ENCODE measurements around the gene SPON1. TPM values are rescaled to one million over a fixed set of nuclear protein-coding genes. Genes with fewer than 3 reads are reported as not detected.

SPON1 gene
- total and polyA plus RNA-seq, 2 of the 8 experiments (the other 6 are each of a cell fraction or from before 2014, with no cell fraction given), result 1.5 to 5.4 TPM

GRCh38 chr11:14015711-14016110 is 53.2 kb downstream of the SPON1 start:
- no peaks in the 10 kb centered on the region for H3K79me1 ChIP-seq (ENCODE audit: low read depth, low read length)
- no peak overlapping the region for H3K4me3 ChIP-seq (ENCODE audit: extremely low read depth in 1 of 4, insufficient read depth in 2 of 4, low read depth in 3 of 4, low read length in 4 of 4)
- CTCF ChIA-PET (ENCODE audit: partially characterized antibody), result no interaction called here
- no peak overlapping the region for H4K5ac ChIP-seq (ENCODE audit: insufficient read length, low read depth, low read length)
- DNase-seq (ENCODE audit: low read depth in 1 of 2, low spot score in 2 of 2) (no peak), FAIRE-seq (no peak)
- peak; percentile 79 for TF ChIP-seq JUND (IDR thresholded peaks at IDR 0.05; ENCODE audit: low read length)
- TF ChIP-seq, protein P1, sequence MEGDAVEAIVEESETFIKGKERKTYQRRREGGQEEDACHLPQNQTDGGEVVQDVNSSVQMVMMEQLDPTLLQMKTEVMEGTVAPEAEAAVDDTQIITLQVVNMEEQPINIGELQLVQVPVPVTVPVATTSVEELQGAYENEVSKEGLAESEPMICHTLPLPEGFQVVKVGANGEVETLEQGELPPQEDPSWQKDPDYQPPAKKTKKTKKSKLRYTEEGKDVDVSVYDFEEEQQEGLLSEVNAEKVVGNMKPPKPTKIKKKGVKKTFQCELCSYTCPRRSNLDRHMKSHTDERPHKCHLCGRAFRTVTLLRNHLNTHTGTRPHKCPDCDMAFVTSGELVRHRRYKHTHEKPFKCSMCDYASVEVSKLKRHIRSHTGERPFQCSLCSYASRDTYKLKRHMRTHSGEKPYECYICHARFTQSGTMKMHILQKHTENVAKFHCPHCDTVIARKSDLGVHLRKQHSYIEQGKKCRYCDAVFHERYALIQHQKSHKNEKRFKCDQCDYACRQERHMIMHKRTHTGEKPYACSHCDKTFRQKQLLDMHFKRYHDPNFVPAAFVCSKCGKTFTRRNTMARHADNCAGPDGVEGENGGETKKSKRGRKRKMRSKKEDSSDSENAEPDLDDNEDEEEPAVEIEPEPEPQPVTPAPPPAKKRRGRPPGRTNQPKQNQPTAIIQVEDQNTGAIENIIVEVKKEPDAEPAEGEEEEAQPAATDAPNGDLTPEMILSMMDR (IDR thresholded peaks at IDR 0.05; ENCODE audit: control extremely low read depth in 1 of 3, insufficient read depth in 1 of 3, low read depth in 1 of 3, low read length in 3 of 3), result no peak
- no peak overlapping the region for H4K8ac ChIP-seq (ENCODE audit: extremely low read depth, insufficient read depth, low read length)
- H3K27me3 ChIP-seq (replicated peaks in 1 of 4; ENCODE audit: control insufficient read depth in 3 of 4, extremely low read depth in 1 of 4, insufficient read depth in 3 of 4, low read length in 3 of 4), result no peaks in the 10 kb centered on the region
- H2AFZ ChIP-seq (ENCODE audit: low read length), result no peak overlapping the region
- 63% methylated on average over 4 of the region's 4 CpGs; no CpG with 5 or more reads in 1 of the 2 experiments for WGBS, 2 experiments (ENCODE audit: extremely low coverage in 1 of 2, insufficient coverage in 1 of 2, insufficient read length in 1 of 2, insufficient replicate concordance in 2 of 2, low coverage in 1 of 2, low lambda C conversion rate in 2 of 2, missing lambda C conversion rate in 1 of 2)
- H3K27ac ChIP-seq (ENCODE audit: low read depth, low read length), result no peak overlapping the region
- no peak overlapping the region for H2AK5ac ChIP-seq (ENCODE audit: low read depth, low read length)
- no peak overlapping the region for H2BK120ac ChIP-seq (replicated peaks; ENCODE audit: low read depth, low read length)
- no peak overlapping the region for H3K4ac ChIP-seq (replicated peaks; ENCODE audit: insufficient read length, low read depth, low read length)
- no peaks in the 10 kb centered on the region for H3K79me2 ChIP-seq (ENCODE audit: control insufficient read depth in 1 of 2, insufficient read depth in 2 of 2, low read length in 2 of 2)
- no peak overlapping the region for H3K4me2 ChIP-seq (ENCODE audit: insufficient read depth in 1 of 2, low read depth in 2 of 2, low read length in 2 of 2)
- H4K20me1 ChIP-seq (replicated peaks in 1 of 2; ENCODE audit: control insufficient read depth in 1 of 2, insufficient read depth in 2 of 2, low read length in 2 of 2), result no peaks in the 10 kb centered on the region
- H3K56ac ChIP-seq (replicated peaks; ENCODE audit: insufficient read length, low read depth, low read length), result no peak overlapping the region
- H3K9ac ChIP-seq (replicated peaks in 1 of 4; ENCODE audit: extremely low read depth in 1 of 4, low read depth in 3 of 4, low read length in 3 of 4), result no peak overlapping the region
- H2BK12ac ChIP-seq (ENCODE audit: low read depth, low read length), result 0 out of 2 replicates have a peak overlapping the region, but pooled peaks have one; percentile 46
- no peak overlapping the region for H3K18ac ChIP-seq (ENCODE audit: extremely low read depth, low read length)
- no peak overlapping the region for H3K23ac ChIP-seq (ENCODE audit: insufficient read length)
- H4K91ac ChIP-seq (replicated peaks; ENCODE audit: insufficient read length, low read length), result no peak overlapping the region
- H3K36me3 ChIP-seq (ENCODE audit: control insufficient read depth in 2 of 4, insufficient read depth in 4 of 4, low read length in 3 of 4), result no peaks in the 10 kb centered on the region
- H2BK20ac ChIP-seq (ENCODE audit: low read length), result no peak overlapping the region
- no peaks in the 10 kb centered on the region for H3K23me2 ChIP-seq (ENCODE audit: low read depth, low read length)
- no peaks in the 10 kb centered on the region for H3K9me3 ChIP-seq (ENCODE audit: insufficient read depth in 2 of 2, low read depth in 1 of 2, low read length in 1 of 2)
- H3K14ac ChIP-seq (ENCODE audit: insufficient read length), result no peak overlapping the region
- no peak overlapping the region for H2BK15ac ChIP-seq (ENCODE audit: low read length)
- no peaks in the 10 kb centered on the region for H3K4me1 ChIP-seq (replicated peaks in 1 of 4; ENCODE audit: control insufficient read depth in 3 of 4, insufficient read depth in 4 of 4, low read length in 3 of 4)
- POLR2A ChIA-PET (ENCODE audit: partially characterized antibody), result no interaction called here
- no peak overlapping the region for H2BK5ac ChIP-seq (ENCODE audit: low read depth, low read length)
